Heart left ventricle (tissue), 16 donors: Measurements from ENCODE around the gene EFNA2. TPM values are rescaled to one million over a fixed set of nuclear protein-coding genes. Genes with fewer than 3 reads are reported as not detected.

Experiments
- ATAC-seq, 4 donors: fragments of 200-7000 bp; cut with Tn5 transposase; one replicate each; pipeline ENCODE4 v1.9.1; 2020 to 2022; ENCODE audit warnings: moderate library complexity in 4 of 4, mild to moderate bottlenecking in 3 of 4, moderate number of reproducible peaks in 1 of 4
- DNase-seq, 5 donors: peaks; one replicate each; pipeline ENCODE4 v3.0.0-alpha.2; 2020
- H3K27ac ChIP-seq, 12 donors: fragments of 200-600 bp; sonication (generic) in 4 of 12; one replicate each; pipeline versions ENCODE4 v1.5.0 to v1.8.0; 2016 to 2022; ENCODE audit warnings: mild to moderate bottlenecking in 2 of 12
- H3K27me3 ChIP-seq, 9 donors: fragments of 200-600 bp; sonication (generic) in 2 of 9; one replicate each; pipeline versions ENCODE4 v1.5.1 to v1.8.0; 2016 to 2022; ENCODE audit warnings: mild to moderate bottlenecking in 3 of 9
- H3K36me3 ChIP-seq, 9 donors: fragments of 200-600 bp; sonication (generic) in 2 of 9; one replicate each; pipeline versions ENCODE4 v1.5.0 to v1.8.0; 2018 to 2022; ENCODE audit warnings: mild to moderate bottlenecking in 2 of 9
- H3K4me1 ChIP-seq, 12 donors: fragments of 200-600 bp; sonication (generic) in 4 of 12; one replicate each; pipeline versions ENCODE4 v1.5.0 to v1.8.0; 2016 to 2022; ENCODE audit warnings: mild to moderate bottlenecking in 3 of 12
- H3K4me3 ChIP-seq, 12 donors: fragments of 200-600 bp; sonication (generic) in 4 of 12; one replicate each; pipeline versions ENCODE4 v1.5.0 to v1.8.0; 2017 to 2022; ENCODE audit warnings: mild to moderate bottlenecking in 9 of 12, moderate library complexity in 4 of 12
- H3K9me3 ChIP-seq, 12 donors: fragments of 200-600 bp; sonication (generic) in 4 of 12; one replicate each; pipeline versions ENCODE4 v1.5.0 to v1.8.0; 2016 to 2022; ENCODE audit warnings: mild to moderate bottlenecking in 1 of 12
- POLR2A ChIP-seq, 2 donors: fragments of 450-650 bp; IDR thresholded peaks; one replicate each; pipeline ENCODE4 v1.6.1; 2017; ENCODE audit warnings: antibody characterized with exemption in 2 of 2, mild to moderate bottlenecking in 2 of 2, moderate library complexity in 2 of 2
- WGBS, 4 donors: extraction: QIAGEN DNeasy Blood & Tissue Kit in 2 of 4; methylation state at CpG; one replicate each; pipeline versions ENCODE4 v1.1.5 to v1.1.7; 2013 to 2018; 5-methylcytosine and 5-hydroxymethylcytosine counted together
- intact Hi-C, 10 donors: fragments of 100-400 bp; cut with DNase I; formaldehyde crosslinking; loops; one replicate each; pipeline versions ENCODE4 v1.11.1 to v1.14.2; 2022
- polyA plus RNA-seq, 2 donors: library from polyadenylated mRNA; stranded (reverse); fragments of 200-250 nt; gene quantifications; one replicate each; pipeline ENCODE4 v1.2.3, GENCODE V29; 2013
- total RNA-seq, 9 donors: library from RNA; depleted of rRNA in 2 of 9; stranded (reverse); fragments of >200 nt in 2 of 9; fragmentation: NEBNext Ultra II Directional in 3 of 9; extraction: Animal tissue kit (Norgen Biotek cat#: 25700) in 3 of 9; gene quantifications; one replicate each; pipeline versions ENCODE4 v1.1.0 to v1.2.4, GENCODE V29; 2016 to 2023
- TF ChIP-seq, protein P1 (sequence below), 12 donors: fragments of 200-600 bp; sonication (generic) in 4 of 12; IDR thresholded peaks; one replicate each; pipeline versions ENCODE4 v1.5.0 to v1.8.0; 2018 to 2022; ENCODE audit warnings: antibody characterized with exemption in 12 of 12, mild to moderate bottlenecking in 5 of 12
- donor health status: ischemic (EF 13 %, LVEDD 7.1; RV severe dilation, severe dysfunction).
- donor health status: healthy with polysubstance abuse.
- donor health status: DM: no; HTN: yes; CAD: no.
- donor health status: DM: no; HTN: no; CAD: no.
- donor health status: ischemic (EF 25% LVEDD 6.9; RV normal size, moderate dysfunction).
- donor health status: ischemic (EF 25% LVEDD 5.7; RV mildly dilated, moderate dysfunction).
- donor health status: healthy.
- donor health status: DM: yes; HTN: yes; CAD: no.
- donor health status: ischemic (EF 35%, LVEDD 5.7; RV mildly dilated, moderate dysfunction).
- donor health status: nonischemic (EF 11% LVEDD 7.7; RV severe dilation, severe dysfunction).
- donor health status: DM: yes; HTN: yes; CAD: no.
- donor health status: PGD.
- donor health status: ischemic (EF 29% LVEDD 5.4; RV normal size, mild dysfunction).
- donor health status: nonischemic (EF 23%, LVEDD 6.1; RV moderate dilation, normal function).

Gene EFNA2
- total and polyA plus RNA-seq, 11 donors, result not detected

DNA sequence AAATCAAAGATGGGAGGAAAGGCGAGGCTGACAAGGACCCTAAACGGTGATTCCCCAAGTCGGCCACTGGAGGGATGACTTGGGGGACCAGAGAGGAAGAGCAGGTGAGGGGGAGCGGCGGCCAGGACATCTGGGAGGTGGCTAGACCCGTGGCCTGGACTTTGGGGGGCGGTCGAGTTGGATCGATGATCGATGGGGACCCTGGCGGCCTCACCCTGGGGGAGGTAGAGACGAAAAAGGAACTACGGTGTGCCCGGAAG, 24.2 kb upstream of the EFNA2 start:
- H3K9me3 ChIP-seq, result no peaks in the 10 kb centered on the region
- ATAC-seq, result no peak

DNA sequence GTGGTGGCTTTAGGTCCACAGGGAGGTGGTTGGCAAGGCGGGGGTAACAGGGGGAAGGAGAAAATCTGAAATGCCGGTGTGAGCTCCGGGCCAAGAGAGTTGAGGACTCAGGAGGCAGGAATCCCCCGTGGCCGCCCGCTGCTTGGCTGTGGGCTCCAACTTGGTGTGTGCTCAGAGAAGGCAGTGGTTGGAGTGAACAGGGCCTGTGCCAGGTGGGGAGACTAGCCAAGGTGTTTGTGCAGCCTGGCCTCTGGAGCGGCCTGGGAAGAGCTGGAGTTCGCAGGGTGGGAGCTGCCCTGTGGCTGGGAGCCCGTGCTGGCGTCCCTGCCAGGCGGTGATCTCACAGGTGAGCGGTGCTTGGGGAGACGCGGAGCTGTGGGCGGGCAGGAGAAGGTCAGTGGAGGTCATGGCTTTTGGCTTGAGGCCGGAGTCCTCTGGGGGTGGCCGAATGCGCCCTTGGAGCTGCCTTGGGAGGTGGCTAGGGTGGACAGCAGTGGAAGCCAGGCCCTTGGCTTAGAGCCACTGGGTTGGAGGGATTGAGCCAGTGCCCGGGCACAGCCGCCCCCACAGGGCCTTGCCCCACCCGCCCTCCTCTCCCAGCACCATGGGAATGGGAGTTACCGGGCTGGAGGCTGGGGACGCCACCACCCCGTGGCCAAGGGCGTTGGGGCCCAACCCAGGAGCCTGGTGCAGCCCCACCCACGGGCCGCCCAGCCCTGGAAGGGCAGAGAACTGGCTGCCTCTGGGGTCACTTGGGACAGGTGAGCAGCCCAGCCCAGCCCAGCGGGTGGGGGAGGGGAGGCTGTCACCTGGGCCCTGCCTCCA, 23.7 kb upstream of the EFNA2 start:
- H3K27ac ChIP-seq, result peak overlapping the region; percentile 64 to 100 (median 96)
- H3K4me3 ChIP-seq, result peak overlapping the region in 10 of 12 donors; percentile 52 to 82 (median 73)
- TF ChIP-seq, protein P1, sequence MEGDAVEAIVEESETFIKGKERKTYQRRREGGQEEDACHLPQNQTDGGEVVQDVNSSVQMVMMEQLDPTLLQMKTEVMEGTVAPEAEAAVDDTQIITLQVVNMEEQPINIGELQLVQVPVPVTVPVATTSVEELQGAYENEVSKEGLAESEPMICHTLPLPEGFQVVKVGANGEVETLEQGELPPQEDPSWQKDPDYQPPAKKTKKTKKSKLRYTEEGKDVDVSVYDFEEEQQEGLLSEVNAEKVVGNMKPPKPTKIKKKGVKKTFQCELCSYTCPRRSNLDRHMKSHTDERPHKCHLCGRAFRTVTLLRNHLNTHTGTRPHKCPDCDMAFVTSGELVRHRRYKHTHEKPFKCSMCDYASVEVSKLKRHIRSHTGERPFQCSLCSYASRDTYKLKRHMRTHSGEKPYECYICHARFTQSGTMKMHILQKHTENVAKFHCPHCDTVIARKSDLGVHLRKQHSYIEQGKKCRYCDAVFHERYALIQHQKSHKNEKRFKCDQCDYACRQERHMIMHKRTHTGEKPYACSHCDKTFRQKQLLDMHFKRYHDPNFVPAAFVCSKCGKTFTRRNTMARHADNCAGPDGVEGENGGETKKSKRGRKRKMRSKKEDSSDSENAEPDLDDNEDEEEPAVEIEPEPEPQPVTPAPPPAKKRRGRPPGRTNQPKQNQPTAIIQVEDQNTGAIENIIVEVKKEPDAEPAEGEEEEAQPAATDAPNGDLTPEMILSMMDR (IDR thresholded peaks at IDR 0.05), result no peak
- TF ChIP-seq POLR2A (IDR thresholded peaks at IDR 0.05), result no peak
- ATAC-seq (peak in 3 of 4 donors; percentile 0 to 2 (median 1)), DNase-seq (peak; percentile 72 to 86 (median 79))
- intact Hi-C loops, result no loop called here
- WGBS, 4 donors, result 26 to 31% (median 26%) methylated on average over 21 to 28 of the region's 28 CpGs
- H3K4me1 ChIP-seq, result peaks cover 11 to 81% (median 74%) of the 10 kb centered on the region in 12 donors
- H3K36me3 ChIP-seq, result peaks cover 0 to 20% (median 13%) of the 10 kb centered on the region in 9 donors
- no peaks in the 10 kb centered on the region for H3K9me3 ChIP-seq
- no peaks in the 10 kb centered on the region for H3K27me3 ChIP-seq

More for the DNA sequence above, 24.2 kb upstream of the EFNA2 start:
- peaks cover 0 to 25% (median 19%) of the 10 kb centered on the region in 9 donors for H3K36me3 ChIP-seq
- peak in 2 of 5 donors; percentile 36 to 40 for DNase-seq
- peak overlapping the region; percentile 64 to 100 (median 96) for H3K27ac ChIP-seq
- no peak for TF ChIP-seq POLR2A (IDR thresholded peaks at IDR 0.05)
- TF ChIP-seq, protein P1 (IDR thresholded peaks at IDR 0.05), result peak in 1 of 12 donors; percentile 24
- 22 to 29% (median 26%) methylated on average over 14 of the region's 14 CpGs for WGBS, 4 donors
- H3K4me1 ChIP-seq, result peaks cover 11 to 81% (median 75%) of the 10 kb centered on the region in 12 donors
- no peaks in the 10 kb centered on the region for H3K27me3 ChIP-seq
- H3K4me3 ChIP-seq, result peak overlapping the region; percentile 40 to 82 (median 72)
- intact Hi-C loops, result no loop called here

DNA sequence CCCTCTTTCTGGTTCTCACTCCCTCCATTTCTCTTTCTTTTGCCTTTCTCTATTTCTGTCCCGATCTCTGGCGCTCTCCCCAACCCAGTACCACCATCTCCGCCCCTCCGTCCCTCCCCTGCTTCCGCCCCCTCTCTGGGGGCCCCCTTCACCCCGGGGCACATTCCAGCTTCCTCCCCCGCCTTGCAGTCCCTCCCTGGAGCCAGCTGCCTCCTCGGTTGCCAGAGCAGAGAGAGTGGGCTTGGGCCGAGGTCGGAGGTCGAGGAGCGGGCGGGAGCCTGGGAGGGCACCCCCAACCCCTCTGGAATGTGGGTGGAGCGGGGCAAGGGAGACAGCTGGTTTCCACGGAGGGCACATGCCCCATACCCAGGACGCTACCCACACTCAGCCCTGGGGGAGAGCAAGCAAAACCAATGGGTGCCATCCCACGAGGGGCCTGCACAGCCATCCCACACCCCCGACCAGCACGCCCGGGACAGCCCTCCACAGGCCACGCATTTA, 23.0 kb upstream of the EFNA2 start:
- intact Hi-C loops, result no loop called here
- Histone ChIP-seq H3K27me3 (no peaks in the 10 kb centered on the region), H3K36me3 (peaks cover 0 to 13% (median 7%) of the 10 kb centered on the region in 9 donors), H3K9me3 (no peaks in the 10 kb centered on the region), H3K27ac (peak overlapping the region; percentile 64 to 100 (median 96)), H3K4me3 (peak overlapping the region in 4 of 12 donors; percentile 71 to 82 (median 76)), H3K4me1 (peaks cover 15 to 81% (median 74%) of the 10 kb centered on the region in 12 donors)
- TF ChIP-seq, protein P1 (IDR thresholded peaks at IDR 0.05), result no peak
- no peak for TF ChIP-seq POLR2A (IDR thresholded peaks at IDR 0.05)
- 64 to 69% (median 68%) methylated on average over 18 to 21 of the region's 21 CpGs for WGBS, 4 donors
- ATAC-seq, result no peak
- DNase-seq, result no peak

GRCh38 chr19:1263188-1263587, 22.5 kb upstream of the EFNA2 start:
- H3K4me1 ChIP-seq, result peaks cover 12 to 81% (median 74%) of the 10 kb centered on the region in 12 donors
- TF ChIP-seq POLR2A (IDR thresholded peaks at IDR 0.05), result no peak
- TF ChIP-seq, protein P1 (IDR thresholded peaks at IDR 0.05), result no peak
- ATAC-seq (no peak), DNase-seq (no peak)
- peaks cover 0 to 8% (median 2%) of the 10 kb centered on the region in 9 donors for H3K36me3 ChIP-seq
- no peak overlapping the region for H3K4me3 ChIP-seq
- 77 to 83% (median 80%) methylated on average over 5 of the region's 5 CpGs for WGBS, 4 donors
- intact Hi-C loops, result no loop called here
- H3K9me3 ChIP-seq, result no peaks in the 10 kb centered on the region
- H3K27me3 ChIP-seq, result no peaks in the 10 kb centered on the region
- peak overlapping the region in 8 of 12 donors; percentile 24 to 100 (median 96) for H3K27ac ChIP-seq
